SJSA1 (cell line): ENCODE measurements around the gene CNTRL. TPM values are rescaled to one million over a fixed set of nuclear protein-coding genes. Genes with fewer than 3 reads are reported as not detected.
A peak's percentile ranks its signal among the peaks of the same experiment; 100 is the strongest.
"Not testable (repeated sequence)": the region's sequence is repeated elsewhere in the genome, so short reads cannot be mapped to it uniquely, and the experiment has no call there.

Experiments
- DNase-seq, 2 experiments: peaks; one replicate each; pipeline ENCODE4 v3.0.0-alpha.2; 2015 to 2020; ENCODE audit warnings: low spot score in 2 of 2, low read depth in 1 of 2
- H3K27ac ChIP-seq: fragments of 250-450 bp; sonication (Bioruptor Pico); 2 replicates; pipeline ENCODE4 v1.5.1; 2020; ENCODE audit warnings: mild to moderate bottlenecking, moderate library complexity
- H3K27me3 ChIP-seq: fragments of 250-450 bp; sonication (Bioruptor Pico); replicated peaks from 2 replicates; pipeline ENCODE4 v1.5.1; 2020; ENCODE audit warnings: mild to moderate bottlenecking, moderate library complexity
- H3K36me3 ChIP-seq: fragments of 250-450 bp; sonication (Bioruptor Pico); 2 replicates; pipeline ENCODE4 v1.5.1; 2020; ENCODE audit warnings: mild to moderate bottlenecking
- H3K4me1 ChIP-seq: fragments of 250-450 bp; sonication (Bioruptor Pico); replicated peaks from 2 replicates; pipeline ENCODE4 v1.6.1; 2021; ENCODE audit warnings: mild to moderate bottlenecking
- H3K4me3 ChIP-seq: fragments of 250-450 bp; sonication (Bioruptor Pico); 2 replicates; pipeline ENCODE4 v1.5.1; 2020; ENCODE audit warnings: mild to moderate bottlenecking
- H3K9me3 ChIP-seq: fragments of 250-450 bp; sonication (Bioruptor Pico); replicated peaks from 2 replicates; pipeline ENCODE4 v1.5.1; 2020; ENCODE audit warnings: mild to moderate bottlenecking
- total RNA-seq: library from RNA; depleted of rRNA; stranded (reverse); fragments of >200 nt; shearing (Covaris generic); gene quantifications from 2 replicates; pipeline ENCODE4 v1.2.3, GENCODE V29; 2014

CNTRL gene
- total RNA-seq, 1 experiment from 2014 or later: 17.2 TPM

DNA sequence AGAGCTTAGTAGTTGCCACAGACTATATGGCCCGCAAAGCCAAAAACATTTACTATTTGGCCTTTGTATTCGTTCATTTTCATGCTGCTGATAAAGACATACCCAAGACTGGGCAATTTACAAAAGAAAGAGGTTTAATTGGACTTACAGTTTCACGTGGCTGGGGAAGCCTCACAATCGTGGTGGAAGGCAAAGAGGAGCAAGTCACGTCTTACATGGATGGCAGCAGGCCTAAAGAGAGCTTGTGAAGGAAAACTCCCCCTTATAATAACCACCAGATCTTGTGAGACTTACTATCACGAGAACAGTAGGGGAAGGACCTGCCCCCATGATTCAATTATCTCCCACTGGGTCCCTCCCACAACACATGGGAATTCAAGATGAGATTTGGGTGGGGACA is 16.0 kb downstream of the CNTRL start:
- not testable (repeated sequence) for H3K4me3 ChIP-seq, H3K9me3 ChIP-seq, DNase-seq, H3K36me3 ChIP-seq, H3K27ac ChIP-seq, H3K4me1 ChIP-seq, H3K27me3 ChIP-seq

DNA sequence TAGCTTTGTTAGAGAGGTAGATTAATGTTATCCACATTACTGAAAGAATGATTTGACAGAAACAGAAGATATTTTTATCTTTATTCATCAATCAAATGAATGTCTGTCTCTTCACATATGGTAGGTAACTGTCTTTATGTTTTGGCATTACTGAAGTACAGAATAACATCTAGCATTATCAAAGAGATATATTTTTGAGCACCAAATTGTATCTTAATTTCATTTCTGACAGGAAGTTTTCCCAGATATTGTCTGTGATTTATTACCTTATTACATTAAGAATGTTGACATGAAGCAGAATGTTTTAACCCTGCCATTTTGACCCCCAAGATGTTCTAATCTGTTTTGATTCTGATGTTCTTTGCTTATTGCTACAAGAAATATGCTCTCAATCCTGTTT is 20.3 kb downstream of the CNTRL start:
- Histone ChIP-seq H3K9me3 (no peaks in the 10 kb centered on the region), H3K27ac (no peak overlapping the region), H3K36me3 (peaks cover 5% of the 10 kb centered on the region; the same call in 1 of the 2 replicates), H3K4me3 (no peak overlapping the region), H3K4me1 (no peaks in the 10 kb centered on the region), H3K27me3 (no peaks in the 10 kb centered on the region)
- no peak for DNase-seq

GRCh38 chr9:121098567-121099198 is 23.9 kb downstream of the CNTRL start:
- peaks cover 5% of the 10 kb centered on the region; the same call in 1 of the 2 replicates for H3K36me3 ChIP-seq
- no peaks in the 10 kb centered on the region for H3K4me1 ChIP-seq
- H3K9me3 ChIP-seq: no peaks in the 10 kb centered on the region
- no peak overlapping the region for H3K27ac ChIP-seq
- H3K4me3 ChIP-seq: no peak overlapping the region
- no peaks in the 10 kb centered on the region for H3K27me3 ChIP-seq
- DNase-seq: no peak

DNA sequence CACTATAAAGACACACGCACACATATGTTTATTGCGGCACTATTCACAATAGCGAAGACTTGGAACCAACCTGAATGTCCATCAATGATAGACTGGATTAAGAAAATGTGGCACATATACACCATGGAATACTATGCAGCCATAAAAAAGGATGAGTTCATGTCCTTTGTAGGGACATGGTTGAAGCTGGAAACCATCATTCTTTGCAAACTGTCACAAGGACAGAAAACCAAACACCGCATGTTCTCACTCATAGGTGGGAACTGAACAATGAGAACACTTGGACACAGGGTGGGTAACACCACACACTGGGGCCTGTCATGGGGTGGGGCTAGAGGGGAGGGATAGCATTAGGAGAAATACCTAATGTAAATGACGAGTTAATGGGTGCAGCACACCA is 29.3 kb downstream of the CNTRL start:
- not testable (repeated sequence) for H3K9me3 ChIP-seq, H3K4me3 ChIP-seq, DNase-seq, H3K4me1 ChIP-seq, H3K36me3 ChIP-seq, H3K27ac ChIP-seq, H3K27me3 ChIP-seq

GRCh38 chr9:121105531-121105930 is 30.8 kb downstream of the CNTRL start:
- Histone ChIP-seq H3K4me1 (no peaks in the 10 kb centered on the region), H3K36me3 (peaks cover 2% of the 10 kb centered on the region; the same call in 1 of the 2 replicates), H3K9me3 (no peaks in the 10 kb centered on the region), H3K27me3 (no peaks in the 10 kb centered on the region), H3K27ac (no peak overlapping the region), H3K4me3 (no peak overlapping the region)
- DNase-seq: no peak

DNA sequence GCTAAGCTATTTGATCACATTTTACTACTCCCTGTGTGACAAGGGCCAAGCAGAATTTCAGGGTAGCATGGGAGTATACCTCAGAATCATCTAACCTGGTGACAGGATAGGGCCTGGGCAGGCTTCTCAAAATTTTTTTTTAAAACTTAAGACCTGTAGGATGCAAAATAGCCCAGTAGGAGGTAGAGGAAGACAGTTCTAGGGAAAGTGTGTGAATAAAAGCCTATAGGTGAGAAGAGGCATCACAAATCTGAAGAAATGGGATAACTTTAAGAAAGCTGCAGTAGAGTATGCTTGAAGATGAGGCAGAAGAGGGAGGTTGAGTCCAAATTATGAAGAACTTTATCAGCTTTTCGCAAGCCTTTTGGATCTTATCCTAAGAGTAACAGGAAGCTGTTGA is 32.3 kb downstream of the CNTRL start:
- no peak overlapping the region for H3K27ac ChIP-seq
- no peaks in the 10 kb centered on the region for H3K4me1 ChIP-seq
- no peak for DNase-seq
- H3K27me3 ChIP-seq: no peaks in the 10 kb centered on the region
- H3K4me3 ChIP-seq: no peak overlapping the region
- peaks cover 2% of the 10 kb centered on the region; the same call in 1 of the 2 replicates for H3K36me3 ChIP-seq
- H3K9me3 ChIP-seq: no peaks in the 10 kb centered on the region

DNA sequence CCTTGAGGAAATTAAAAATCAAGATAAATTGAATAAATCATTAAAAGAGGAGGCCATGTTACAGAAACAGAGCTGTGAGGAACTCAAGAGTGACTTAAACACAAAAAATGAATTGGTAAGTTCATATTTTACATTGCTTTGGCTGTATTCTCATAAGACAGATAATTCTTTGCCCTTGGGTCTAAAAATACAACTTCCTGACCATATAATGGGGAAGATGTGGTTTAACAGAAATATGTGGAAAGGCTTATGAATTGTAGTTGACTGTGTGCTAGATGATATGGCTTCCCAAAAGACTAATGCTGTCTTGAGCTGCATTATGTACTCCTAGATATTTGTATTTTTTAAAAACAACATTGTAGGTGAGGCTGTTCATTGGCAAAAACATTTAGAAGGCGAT is 33.1 kb downstream of the CNTRL start:
- Histone ChIP-seq H3K27ac (no peak overlapping the region), H3K4me1 (no peaks in the 10 kb centered on the region), H3K27me3 (no peaks in the 10 kb centered on the region), H3K9me3 (no peaks in the 10 kb centered on the region), H3K36me3 (peaks cover 2% of the 10 kb centered on the region; the same call in 1 of the 2 replicates), H3K4me3 (no peak overlapping the region)
- no peak for DNase-seq

- Histone ChIP-seq H3K27me3 (no peaks in the 10 kb centered on the region), H3K4me1 (no peaks in the 10 kb centered on the region), H3K4me3 (no peak overlapping the region), H3K9me3 (no peaks in the 10 kb centered on the region), H3K27ac (no peak overlapping the region), H3K36me3 (no peaks in the 10 kb centered on the region)
- DNase-seq: no peak
Measured at GRCh38 chr9:121115466-121115865, 40.7 kb downstream of the CNTRL start.

GRCh38 chr9:121118266-121118665 is 43.5 kb downstream of the CNTRL start:
- Histone ChIP-seq H3K4me1 (peaks cover 6% of the 10 kb centered on the region), H3K9me3 (no peaks in the 10 kb centered on the region), H3K27ac (no peak overlapping the region), H3K4me3 (no peak overlapping the region), H3K27me3 (no peaks in the 10 kb centered on the region), H3K36me3 (no peaks in the 10 kb centered on the region)
- DNase-seq: no peak

DNA sequence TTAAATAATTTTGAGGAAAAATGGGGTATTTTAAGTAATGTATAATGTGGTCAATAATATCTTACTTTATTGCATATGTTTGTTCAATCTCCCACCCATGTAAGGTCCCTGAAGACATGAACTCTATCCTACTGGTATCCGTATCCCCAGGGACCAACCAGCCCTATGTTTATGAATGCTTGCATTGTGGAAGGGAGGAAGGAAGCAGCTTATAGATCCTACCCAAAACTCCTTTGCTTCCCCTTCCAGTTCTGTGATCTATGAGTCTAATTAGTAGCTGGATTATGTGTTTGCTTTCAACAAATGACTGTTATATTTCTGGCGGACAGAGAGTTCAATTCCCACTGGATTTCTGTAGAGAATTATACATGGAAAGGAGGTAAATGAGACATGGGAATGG is 45.6 kb downstream of the CNTRL start:
- Histone ChIP-seq H3K9me3 (no peaks in the 10 kb centered on the region), H3K27me3 (no peaks in the 10 kb centered on the region), H3K27ac (no peak overlapping the region), H3K4me1 (peaks cover 6% of the 10 kb centered on the region), H3K4me3 (no peak overlapping the region), H3K36me3 (peaks cover 7% of the 10 kb centered on the region)
- no peak for DNase-seq

GRCh38 chr9:121121582-121122087 is 46.9 kb downstream of the CNTRL start:
- peaks cover 6% of the 10 kb centered on the region for H3K4me1 ChIP-seq
- peak; percentile 88 to 96 for DNase-seq
- H3K9me3 ChIP-seq: no peaks in the 10 kb centered on the region
- H3K4me3 ChIP-seq: peak overlapping the region; percentile 37
- H3K36me3 ChIP-seq: peaks cover 9% of the 10 kb centered on the region
- H3K27ac ChIP-seq: peak overlapping the region; percentile 38
- no peaks in the 10 kb centered on the region for H3K27me3 ChIP-seq

GRCh38 chr9:121122246-121123032 is 47.7 kb downstream of the CNTRL start:
- H3K27me3 ChIP-seq: no peaks in the 10 kb centered on the region
- H3K27ac ChIP-seq: peak overlapping the region; percentile 38; the same call in 1 of the 2 replicates
- peak in 1 of 2 experiments; percentile 4 for DNase-seq
- H3K36me3 ChIP-seq: peaks cover 16% of the 10 kb centered on the region
- H3K4me1 ChIP-seq: peaks cover 6% of the 10 kb centered on the region
- H3K9me3 ChIP-seq: no peaks in the 10 kb centered on the region
- peak overlapping the region; percentile 37 for H3K4me3 ChIP-seq

GRCh38 chr9:121123816-121124535 is 49.2 kb downstream of the CNTRL start:
- H3K36me3 ChIP-seq: peaks cover 22% of the 10 kb centered on the region
- H3K27ac ChIP-seq: no peak overlapping the region
- no peak for DNase-seq
- no peaks in the 10 kb centered on the region for H3K9me3 ChIP-seq
- peaks cover 6% of the 10 kb centered on the region for H3K4me1 ChIP-seq
- H3K4me3 ChIP-seq: no peak overlapping the region
- H3K27me3 ChIP-seq: no peaks in the 10 kb centered on the region

- H3K4me3 ChIP-seq: no peak overlapping the region
- H3K36me3 ChIP-seq: peaks cover 22% of the 10 kb centered on the region
- no peaks in the 10 kb centered on the region for H3K27me3 ChIP-seq
- no peaks in the 10 kb centered on the region for H3K9me3 ChIP-seq
- H3K4me1 ChIP-seq: peaks cover 6% of the 10 kb centered on the region
- DNase-seq: no peak
- H3K27ac ChIP-seq: no peak overlapping the region
Measured at GRCh38 chr9:121125590-121125989, 50.8 kb downstream of the CNTRL start.
